Activated T-cell treated with anti-CD3 and anti-CD28 coated beads for 4 hours (primary cell): ENCODE results near the gene GPR33.
"Not testable (repeated sequence)": the region's sequence is repeated elsewhere in the genome, so short reads cannot be mapped to it uniquely, and the experiment has no call there.

Experiments
- DNase-seq: peaks from one replicate; pipeline ENCODE4 v3.0.0-alpha.2; 2020

GPR33 gene

DNA sequence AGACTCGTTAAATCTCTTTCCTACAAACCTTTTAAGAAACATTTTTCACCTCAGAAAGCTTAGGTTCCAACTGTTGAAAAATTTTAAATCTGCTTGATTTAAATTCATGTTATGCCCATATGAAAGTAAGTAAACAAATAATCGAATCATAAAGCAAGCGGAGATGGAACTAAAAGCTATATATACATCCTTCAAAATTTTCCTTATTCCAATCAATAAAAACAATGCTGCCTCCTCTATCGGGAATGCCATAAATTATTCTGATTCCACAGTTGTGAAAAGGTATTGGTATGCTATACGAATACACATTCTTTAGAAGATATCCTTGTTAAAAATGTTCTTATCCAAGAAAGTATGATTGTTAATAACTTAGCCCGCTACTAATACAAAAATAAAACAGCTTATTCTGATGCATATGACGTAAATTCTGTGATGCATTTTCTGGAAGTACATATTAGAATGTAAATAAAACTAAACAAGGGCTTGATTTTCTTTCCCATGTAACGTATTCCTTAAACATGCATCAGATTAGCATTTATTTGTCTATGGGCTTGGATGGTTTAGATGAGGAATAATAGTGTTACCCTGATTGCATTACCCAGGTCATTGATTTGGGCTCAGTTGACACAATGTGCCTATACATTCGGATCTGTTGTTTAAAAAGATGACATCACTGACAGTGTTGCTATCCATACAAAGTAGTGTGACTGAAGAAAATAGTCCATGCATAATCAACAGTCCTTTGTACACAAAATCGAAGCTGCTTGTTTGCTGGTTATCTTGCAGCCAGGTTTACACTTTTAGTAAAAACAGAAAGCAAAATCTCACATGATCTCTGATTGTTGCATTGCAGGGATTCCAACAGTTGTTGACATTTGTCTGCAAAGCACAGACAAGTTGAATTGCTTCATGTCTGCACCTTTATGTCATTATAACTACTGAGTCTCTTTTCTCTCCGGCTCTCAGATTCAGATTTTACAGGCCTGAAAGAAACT is 29.9 kb downstream of the GPR33 start:
- no peak for DNase-seq

DNA sequence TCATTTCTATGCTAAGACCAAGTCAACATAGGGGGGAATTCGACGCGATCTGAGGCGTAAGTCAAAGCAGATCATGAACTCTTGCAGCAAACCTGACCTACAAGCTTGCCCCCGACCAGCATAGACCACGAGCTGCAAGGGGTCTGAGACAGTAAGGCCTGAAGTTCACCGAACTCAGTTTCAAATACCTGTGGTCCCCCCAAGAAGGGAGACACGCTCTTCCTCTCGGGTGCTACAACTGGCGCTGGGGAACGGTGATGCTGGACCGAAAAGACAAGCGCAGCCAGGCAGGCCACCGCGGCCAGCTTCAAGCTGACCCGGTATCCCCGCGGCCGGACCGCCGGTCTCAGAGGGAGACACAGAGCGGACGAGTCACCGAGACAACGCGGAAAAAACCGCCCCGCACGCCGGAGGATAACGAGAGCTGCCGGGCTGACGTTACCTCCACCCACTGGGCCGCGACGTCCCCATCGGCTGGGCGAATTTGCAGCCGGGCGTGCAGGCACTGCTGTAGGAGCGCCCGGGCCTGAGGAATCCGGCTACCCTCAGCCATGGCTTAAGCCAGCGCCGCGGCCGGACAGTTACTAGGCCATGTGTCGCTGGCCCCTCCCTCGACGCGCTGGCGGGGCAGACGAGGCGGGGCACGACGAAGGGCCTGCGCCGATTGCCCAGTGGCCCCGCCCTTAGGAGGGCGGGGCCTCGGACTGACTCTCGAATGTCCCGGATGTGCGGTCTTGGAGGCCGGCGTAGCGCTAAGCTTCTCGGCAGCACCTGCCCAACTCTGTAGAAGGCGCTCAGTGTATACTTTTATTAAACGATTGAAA is 30.8 kb downstream of the GPR33 start, which contains the start of gene DTD2:
Gene DTD2 (minus strand): TSS at position 666 of the 824 bp plus-strand sequence. CDS start 113 bp downstream, at position 553.
- DNase-seq, result peak; percentile 90

DNA sequence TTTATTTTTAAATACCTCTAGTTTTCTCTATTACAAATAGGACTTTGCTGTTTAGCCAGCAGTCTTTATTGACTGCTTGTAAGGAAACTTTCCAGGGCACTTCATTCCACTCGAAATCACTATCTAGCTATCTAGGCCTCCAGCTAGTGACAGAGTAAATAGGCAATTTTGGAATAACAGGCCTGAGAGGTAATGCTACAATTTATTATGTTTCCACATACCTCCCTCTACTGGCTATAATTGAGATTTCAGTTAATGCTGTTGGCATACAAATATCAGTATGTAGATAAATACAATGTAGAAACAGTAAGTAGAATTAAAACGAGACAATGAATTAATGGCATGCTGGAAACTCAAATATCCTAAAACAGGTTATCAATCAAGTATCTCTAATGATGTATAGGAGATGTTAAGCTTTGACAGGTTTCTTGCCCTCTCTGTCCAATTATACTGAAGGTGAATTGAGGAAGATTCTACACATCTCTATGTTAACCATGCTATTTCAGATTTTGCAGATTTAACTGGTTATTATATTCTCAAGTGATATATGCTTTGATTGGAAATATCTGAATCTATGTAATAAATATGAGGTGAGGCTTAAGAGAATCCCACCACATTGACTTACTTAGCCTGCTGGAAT is 37.7 kb downstream of the GPR33 start:
- no peak for DNase-seq

DNA sequence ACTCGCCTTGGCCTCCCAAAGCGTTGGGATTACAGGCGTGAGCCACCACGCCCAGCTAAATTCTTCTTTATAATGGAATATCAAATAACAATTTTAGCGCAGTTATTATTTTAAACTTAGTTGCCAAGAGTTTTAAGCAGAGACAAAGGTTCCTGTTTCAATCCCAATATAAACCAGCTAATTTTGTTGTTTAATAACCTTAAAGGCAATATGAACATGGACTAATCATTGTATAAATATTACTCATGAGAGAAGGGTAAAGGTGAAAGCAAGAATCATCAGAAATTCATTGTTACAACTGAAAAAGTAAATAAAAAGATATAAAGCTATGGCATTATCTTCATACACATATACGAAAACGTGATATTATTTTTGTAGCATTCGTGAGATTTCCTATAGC is 38.7 kb downstream of the GPR33 start:
- no peak for DNase-seq

DNA sequence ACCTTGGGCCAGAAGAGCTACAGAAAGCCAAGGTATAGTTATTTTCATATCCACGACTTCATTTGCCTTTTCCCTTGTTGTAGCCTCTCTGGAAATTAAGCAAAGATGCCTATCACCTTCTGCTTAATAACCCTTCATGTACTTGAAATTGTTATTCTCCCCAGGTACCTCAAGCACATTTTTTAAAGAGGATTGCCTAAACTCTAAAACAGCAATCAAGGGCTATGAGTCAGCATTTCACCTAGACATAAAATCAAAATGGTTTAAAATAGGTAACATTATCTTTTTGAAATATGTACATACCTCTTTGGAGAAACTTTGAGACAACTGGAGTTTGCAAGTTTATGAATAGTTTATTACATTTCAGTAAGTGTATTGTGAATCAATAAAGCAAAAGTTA is 42.1 kb downstream of the GPR33 start:
- no peak for DNase-seq

DNA sequence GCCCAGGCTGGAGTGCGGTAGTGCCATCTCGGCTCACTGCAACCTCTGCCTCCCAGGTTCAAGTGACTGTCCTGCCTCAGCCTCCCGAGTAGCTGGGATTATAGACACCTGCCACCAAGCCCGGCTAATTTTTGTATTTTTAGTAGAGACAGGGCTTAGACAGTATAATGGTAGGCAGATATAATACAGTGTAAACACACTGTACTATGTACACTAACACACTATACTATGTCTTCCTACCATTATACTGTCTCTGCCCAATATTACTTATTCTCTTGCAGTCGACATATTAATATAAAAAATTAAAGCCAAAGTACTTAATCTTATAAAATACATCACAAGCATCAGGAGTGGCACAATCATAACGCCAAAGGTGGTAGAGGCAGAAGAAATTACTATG is 45.6 kb downstream of the GPR33 start:
- no peak for DNase-seq

DNA sequence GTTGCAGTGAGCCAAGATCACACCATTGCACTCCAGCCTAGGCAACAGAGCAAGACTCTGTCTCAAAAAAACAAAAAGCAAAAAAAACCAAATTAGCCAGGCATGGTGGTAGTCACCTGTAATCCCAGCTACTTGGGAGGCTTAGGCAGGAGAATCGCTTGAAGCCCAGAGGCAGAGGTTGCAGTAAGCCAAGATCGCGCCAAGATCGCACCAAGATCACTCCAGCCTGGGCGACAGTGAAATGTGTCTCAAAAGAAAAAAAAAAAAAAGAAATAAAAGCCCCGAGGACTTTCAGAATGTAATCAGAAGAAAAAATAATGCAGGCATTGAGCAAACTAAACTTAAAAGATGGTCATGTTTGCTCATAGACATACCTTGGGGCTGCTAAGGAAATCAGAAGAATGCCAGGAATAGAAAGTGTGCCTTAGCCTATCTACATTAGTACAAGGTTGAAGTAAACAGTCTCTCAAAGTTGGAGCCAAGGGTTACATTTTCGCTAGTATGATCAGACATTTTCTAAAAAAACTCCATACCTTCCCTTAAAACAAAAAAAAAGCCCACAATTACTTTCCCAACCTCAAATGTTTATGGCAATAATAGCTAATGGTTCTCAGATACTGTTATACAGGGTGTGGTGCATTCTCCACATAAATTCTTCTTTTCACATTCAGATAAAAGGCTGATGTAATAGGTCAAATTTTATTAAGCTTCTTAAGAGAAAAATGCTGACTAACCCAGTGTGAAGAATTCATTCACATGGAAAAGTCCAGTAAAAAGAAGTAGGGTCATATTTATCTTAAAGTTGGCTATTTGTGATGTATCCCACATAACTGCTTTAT is 46.3 kb downstream of the GPR33 start:
- no peak for DNase-seq

DNA sequence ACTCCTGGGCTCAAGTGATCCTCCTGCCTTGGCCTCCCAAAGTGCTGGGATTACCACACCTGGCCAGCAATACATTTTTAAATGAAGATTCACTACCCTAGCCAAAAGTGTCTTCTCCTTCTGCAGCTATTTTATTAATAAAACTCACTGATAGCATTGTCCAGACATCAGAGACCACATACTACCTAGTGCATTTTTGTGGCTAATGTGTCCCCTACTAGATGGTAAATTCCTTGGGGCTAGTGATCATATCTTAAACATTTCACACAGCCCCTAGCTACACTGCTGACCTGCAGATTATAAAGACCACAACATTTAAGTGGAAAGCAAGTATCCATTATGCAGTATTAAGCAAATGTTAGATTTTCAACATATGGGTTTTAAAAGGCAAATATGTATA is 47.6 kb downstream of the GPR33 start:
- no peak for DNase-seq

DNA sequence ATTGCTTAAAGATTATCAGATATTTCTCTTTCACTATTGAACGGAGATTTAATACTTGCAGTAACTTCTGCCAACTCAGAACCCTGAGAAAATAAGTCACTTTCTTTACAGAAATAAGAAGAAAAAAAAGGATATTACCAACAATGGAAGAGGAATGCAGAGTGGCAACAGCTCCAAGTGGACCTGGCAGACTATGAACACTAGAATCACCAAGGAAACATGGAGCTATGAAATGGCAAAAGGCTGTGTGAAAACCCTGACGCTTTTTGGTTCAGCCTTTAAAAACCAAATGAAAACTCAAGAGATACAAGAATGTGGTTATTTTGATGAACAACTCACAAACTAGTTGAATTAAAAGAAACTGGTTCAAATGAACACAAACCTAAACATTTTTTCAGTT is 48.3 kb downstream of the GPR33 start:
- DNase-seq, result no peak

DNA sequence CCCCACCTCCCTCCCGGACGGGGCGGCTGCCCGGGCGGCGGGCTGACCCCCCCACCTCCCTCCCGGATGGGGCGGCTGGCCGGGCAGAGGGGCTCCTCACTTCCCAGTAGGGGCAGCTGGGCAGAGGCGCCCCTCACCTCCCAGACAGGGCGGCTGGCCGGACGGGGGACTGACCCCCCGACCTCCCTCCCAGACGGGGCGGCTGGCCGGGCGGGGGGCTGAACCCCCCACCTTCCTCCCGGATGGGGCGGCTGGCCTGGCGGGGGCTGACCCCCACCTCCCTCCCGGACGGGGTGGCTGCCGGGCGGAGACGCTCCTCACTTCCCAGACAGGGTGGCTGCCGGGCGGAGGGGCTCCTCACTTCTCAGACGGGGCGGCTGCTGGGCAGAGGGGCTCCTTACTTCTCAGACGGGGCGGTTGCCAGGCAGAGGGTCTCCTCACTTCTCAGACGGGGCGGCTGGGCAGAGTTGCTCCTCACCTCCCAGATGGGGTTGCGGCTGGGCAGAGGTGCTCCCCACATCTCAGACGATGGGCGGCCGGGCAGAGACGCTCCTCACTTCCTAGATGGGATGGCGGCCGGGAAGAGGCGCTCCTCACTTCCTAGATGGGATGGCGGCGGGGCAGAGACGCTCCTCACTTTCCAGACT is 50.7 kb downstream of the GPR33 start:
- DNase-seq, result not testable (repeated sequence)

DNA sequence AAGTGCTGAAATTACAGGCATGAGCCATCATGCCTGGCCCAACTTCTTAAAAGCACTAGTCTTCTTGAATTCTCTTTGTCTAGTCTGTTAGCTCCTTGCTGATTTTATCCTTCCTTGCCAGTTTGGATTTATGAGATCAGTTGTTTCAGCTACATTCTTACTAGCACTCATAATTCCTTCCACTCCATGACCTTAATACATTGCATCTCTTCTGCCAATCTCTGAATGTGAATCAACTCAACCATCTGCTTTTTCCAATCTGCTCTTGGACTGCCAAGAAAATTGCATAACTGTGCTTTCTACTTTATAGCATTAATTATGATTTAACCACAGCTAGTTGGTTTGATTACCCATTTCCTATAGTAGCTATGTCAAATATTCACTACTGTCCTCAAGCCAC is 52.6 kb downstream of the GPR33 start:
- DNase-seq, result no peak
